K562 treated with DMSO at 1 percent for 24 hours (cell line): ENCODE data around the gene ZNF683. TPM values are rescaled to one million over a fixed set of nuclear protein-coding genes. Genes with fewer than 3 reads are reported as not detected.

ENCODE experiments used
- total RNA-seq: library from RNA; unstranded; fragments of 300-600 nt; gene quantifications from 2 replicates; pipeline ENCODE4 v1.2.3, GENCODE V29; 2022; ENCODE audit warnings: low read depth; ENCODE audit not compliant: insufficient read depth

ZNF683 gene
- total RNA-seq = not detected in 2 replicates

GRCh38 chr1:26372611-26373010, at the start of gene ZNF683:
Gene ZNF683 (minus strand): TSS chr1:26372750. CDS start chr1:26368571, 4,179 bp downstream.

GRCh38 chr1:26410706-26411623, 38.4 kb upstream of the ZNF683 start, which contains the start of gene LIN28A:
Gene LIN28A (plus strand): TSS chr1:26410817. CDS start chr1:26410892, 75 bp downstream.

GRCh38 chr1:26353976-26354820, 18.4 kb downstream of the ZNF683 start, which contains the start of gene CRYBG2:
Gene CRYBG2 (minus strand): TSS chr1:26354130. CDS start chr1:26346657, 7,473 bp downstream.

GRCh38 chr1:26317612-26318337, 54.8 kb downstream of the ZNF683 start, which contains the start of gene CD52:
Gene CD52 (plus strand): TSS chr1:26317958. CDS start chr1:26318018, 60 bp downstream.

Other genes starting within 250 kb of the ZNF683 start
- gene FAM110D, start 213.7 kb downstream of the ZNF683 start, total RNA-seq = 0.37 and 0.91 TPM in 2 replicates
- not detected in 2 replicates for gene C1orf232, start 203.8 kb downstream of the ZNF683 start, total RNA-seq
- 101 and 116 TPM in 2 replicates for gene ZNF593, start 202.8 kb downstream of the ZNF683 start, total RNA-seq
- gene ZNF593OS, start 200.9 kb downstream of the ZNF683 start, total RNA-seq = 0.92 TPM in 1 of 2 replicates, not detected in the other
- gene CNKSR1, start 195.3 kb downstream of the ZNF683 start, total RNA-seq = 0.59 and 1.3 TPM in 2 replicates
- gene CATSPER4, start 182.1 kb downstream of the ZNF683 start, total RNA-seq = not detected in 2 replicates
- gene CEP85, start 138.6 kb downstream of the ZNF683 start, total RNA-seq = 68.9 and 78.3 TPM in 2 replicates
- 67.9 and 75.6 TPM in 2 replicates for gene SH3BGRL3, start 92.7 kb downstream of the ZNF683 start, total RNA-seq
- 21.7 and 22.2 TPM in 2 replicates for gene UBXN11, start 66.1 kb downstream of the ZNF683 start, total RNA-seq
- gene CD52, start 54.8 kb downstream of the ZNF683 start, total RNA-seq = 46.6 and 48.8 TPM in 2 replicates
- gene CRYBG2, start 18.6 kb downstream of the ZNF683 start, total RNA-seq = 4.1 and 8.8 TPM in 2 replicates
- gene LIN28A, start 38.1 kb upstream of the ZNF683 start, total RNA-seq = not detected in 2 replicates
- 37.9 and 38.2 TPM in 2 replicates for gene DHDDS, start 59.6 kb upstream of the ZNF683 start, total RNA-seq
- gene HMGN2, start 99.7 kb upstream of the ZNF683 start, total RNA-seq = 694 and 766 TPM in 2 replicates
- gene RPS6KA1, start 157.0 kb upstream of the ZNF683 start, total RNA-seq = 83.5 TPM in 2 replicates